ENCODE measurements around the gene ZNF71. TPM values are rescaled to one million over a fixed set of nuclear protein-coding genes. Genes with fewer than 3 reads are reported as not detected.
"Not testable (repeated sequence)": the region's sequence is repeated elsewhere in the genome, so short reads cannot be mapped to it uniquely, and the experiment has no call there.

The ZNF71 gene
- total RNA-seq, 1 donor from 2014 or later: 10.5 TPM

DNA sequence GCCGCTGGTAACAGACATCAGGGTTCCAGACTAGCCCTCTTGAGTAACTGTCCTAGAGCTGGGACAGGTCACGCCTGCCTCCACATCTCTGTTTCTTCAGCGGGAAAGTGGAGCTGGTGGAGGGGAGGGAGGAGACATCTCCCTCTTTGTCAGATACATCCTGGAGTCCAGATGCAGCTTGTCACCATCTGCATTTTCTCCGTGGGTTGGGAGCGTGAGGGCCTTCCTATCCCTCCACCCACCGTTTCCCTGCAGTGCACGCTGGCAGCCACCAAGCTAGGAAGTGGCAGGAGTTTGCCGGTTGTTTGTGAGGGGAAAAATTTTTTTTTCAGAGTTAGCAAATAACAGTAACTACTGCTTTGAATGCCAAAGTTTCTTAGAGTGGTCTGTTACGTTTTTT lies 27.9 kb downstream of the ZNF71 start:
- DNase-seq: no peak

DNA sequence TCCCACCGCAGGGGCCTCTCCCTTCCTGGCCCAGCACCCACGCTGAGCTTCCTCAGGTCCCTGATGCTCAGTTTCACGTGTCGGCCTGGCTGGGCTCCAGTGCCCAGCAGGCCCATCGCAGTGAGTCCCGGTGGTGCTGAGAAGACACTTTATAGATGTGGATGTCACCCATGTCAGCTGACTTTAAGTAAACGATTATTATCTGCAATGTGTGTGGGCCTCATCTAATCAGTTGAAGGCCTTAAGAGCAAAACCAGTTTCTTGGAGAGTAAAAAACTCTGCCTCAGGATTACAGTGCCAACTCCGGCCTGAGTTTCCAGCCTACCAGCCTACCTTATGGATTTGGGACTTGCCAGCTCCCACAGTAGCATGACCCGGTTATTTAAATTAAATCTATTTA lies 30.6 kb downstream of the ZNF71 start:
- DNase-seq: no peak

DNA sequence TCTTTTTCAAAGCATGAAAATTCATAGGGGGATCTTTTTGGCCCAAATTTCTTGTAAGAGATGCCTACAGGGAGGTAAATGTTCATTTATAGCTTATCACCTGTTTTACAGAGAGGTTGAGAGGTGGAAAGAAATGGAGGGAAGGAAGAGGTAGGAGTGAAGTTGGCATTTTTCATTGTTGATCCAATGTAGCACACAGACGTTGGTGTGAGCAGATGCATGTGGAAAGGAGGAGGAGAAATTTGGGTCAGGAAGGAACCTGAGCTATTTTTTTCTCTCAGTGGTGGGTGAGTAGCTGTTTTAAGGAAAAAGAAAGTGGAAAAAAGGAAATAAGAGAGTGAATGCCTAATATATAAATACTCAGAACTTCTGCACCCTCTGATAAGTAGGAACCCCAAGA lies 37.9 kb downstream of the ZNF71 start:
- DNase-seq: no peak

DNA sequence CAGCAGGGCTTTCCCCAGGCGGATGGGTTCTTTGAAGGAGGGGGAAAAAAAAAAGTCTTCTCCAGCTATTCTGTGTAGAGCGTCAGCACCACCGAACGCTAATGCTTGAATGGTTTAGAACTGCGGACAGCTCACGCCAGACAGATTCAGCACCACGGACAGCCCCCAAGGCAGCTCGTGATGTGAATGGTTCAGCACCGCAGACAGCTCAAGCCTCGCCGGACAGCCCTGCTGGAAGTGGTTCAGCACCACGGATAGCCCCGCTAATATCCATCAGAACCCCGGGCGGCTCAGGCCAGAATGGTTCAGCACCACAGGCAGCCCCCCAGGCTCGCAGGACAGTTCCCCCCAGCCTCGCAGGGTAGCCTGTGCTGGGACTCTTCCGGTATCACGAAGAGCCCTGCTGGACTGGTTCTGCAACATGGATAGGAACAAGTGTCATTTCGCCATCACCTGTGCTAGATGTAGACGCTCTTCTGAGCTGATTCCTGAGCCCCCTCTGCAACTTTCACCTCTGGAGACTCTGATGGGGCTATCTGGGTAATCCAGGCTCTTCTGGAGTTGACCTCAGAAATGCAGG lies 43.0 kb downstream of the ZNF71 start:
- peak; percentile 96 for DNase-seq

DNA sequence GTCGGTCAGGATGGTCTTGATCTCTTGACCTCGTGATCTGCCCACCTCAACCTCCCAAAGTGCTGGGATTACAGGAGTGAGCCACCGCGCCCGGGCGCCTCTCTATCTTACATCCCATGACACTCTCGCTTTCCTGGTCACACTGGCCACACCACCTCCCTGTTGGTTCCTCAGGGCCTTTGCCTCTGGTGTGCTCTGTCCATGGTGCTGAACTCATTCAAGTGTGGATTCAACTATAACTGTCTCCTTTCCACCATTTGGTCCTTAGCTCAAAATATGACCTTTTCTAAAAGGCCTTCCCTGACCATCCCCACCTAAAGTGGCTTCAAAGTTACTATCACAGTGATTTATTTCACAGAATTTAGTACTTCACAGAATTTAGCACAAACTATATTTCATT lies 44.1 kb downstream of the ZNF71 start:
- peak; percentile 51 for DNase-seq

DNA sequence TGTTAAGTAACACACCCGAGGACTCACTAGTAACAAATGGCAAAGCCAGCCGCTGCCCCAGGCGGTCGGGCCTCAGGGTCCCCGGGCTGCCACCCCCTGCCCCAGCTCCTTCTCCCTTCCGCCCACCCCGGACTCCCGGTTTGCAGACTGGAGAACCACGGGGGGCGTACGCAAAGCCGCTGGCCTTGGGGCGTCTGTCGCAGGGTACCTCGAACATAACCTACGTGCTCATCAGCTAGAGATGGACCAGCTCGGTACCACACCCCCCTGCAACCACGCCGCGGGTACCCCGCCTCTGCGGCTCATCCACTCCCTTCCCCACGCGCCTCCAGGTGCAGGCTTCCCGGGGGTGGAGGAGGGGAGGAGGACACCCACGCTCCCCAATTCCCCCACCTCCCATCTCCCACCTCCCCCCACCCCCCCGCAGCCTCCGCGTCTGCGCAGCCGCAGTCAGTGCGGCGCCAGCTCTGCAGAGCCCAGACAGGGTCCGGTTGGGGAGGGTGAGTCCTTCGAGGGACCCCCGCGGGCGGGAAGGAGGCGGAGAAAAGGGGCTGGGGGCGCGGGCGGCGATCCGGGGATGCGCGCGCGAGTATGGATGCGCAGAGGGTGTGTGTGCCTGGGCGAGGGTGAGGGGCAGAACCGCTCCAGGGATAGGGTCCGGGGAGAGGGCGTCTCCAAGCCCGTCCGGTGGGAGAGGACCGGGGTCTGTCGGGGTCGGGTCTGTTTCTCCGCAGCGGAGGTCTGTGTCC lies 47.8 kb downstream of the ZNF71 start, which contains the start of gene SMIM17:
Gene SMIM17 (plus strand): TSS at position 449 of the 749 bp plus-strand sequence. CDS start 2,509 bp downstream, outside the sequence.
- DNase-seq: no peak

DNA sequence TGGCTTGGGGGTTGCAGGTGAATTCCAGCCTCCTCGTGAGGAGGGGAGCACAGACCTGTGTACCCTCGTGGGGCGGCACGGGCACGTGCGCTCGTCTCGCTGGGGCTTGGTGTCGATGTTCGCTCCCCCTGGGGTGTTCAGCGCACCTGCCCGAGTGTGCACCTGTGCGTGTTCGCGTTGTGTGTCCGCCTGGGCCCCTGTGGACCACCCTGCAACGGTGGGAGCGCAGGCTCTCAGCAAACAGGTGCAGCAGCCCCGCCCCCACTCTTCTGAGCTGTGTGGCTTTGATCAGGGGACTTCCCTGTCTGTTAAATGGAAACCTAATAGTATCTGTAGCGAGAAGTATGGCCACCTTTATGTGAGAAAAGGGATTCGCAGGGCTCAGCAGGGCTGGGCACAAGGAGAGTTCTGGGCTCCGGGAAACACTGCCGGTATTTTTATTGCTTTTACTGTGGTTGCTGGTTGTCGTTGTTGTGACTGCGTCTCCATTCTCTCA lies 48.4 kb downstream of the ZNF71 start:
- no peak for DNase-seq

DNA sequence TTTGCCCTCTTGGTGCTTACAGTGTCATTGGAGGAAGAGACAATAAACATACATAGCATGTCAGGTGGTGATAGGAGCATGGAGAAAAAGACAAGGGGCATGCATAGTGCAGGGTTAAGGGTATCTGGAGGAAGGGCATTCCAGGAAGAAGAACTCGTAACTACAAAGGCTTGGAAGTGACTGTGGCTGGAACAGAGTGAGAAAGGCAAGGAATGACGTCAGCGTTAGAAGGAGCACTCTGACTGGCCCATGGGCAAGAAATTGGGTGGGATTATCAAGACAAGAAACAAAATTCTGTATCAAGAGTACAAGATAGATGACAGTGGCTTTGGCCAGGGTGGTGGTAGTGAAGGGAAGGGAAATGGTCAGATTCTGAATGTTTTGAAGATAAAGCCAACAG lies 59.0 kb downstream of the ZNF71 start:
- DNase-seq: no peak

DNA sequence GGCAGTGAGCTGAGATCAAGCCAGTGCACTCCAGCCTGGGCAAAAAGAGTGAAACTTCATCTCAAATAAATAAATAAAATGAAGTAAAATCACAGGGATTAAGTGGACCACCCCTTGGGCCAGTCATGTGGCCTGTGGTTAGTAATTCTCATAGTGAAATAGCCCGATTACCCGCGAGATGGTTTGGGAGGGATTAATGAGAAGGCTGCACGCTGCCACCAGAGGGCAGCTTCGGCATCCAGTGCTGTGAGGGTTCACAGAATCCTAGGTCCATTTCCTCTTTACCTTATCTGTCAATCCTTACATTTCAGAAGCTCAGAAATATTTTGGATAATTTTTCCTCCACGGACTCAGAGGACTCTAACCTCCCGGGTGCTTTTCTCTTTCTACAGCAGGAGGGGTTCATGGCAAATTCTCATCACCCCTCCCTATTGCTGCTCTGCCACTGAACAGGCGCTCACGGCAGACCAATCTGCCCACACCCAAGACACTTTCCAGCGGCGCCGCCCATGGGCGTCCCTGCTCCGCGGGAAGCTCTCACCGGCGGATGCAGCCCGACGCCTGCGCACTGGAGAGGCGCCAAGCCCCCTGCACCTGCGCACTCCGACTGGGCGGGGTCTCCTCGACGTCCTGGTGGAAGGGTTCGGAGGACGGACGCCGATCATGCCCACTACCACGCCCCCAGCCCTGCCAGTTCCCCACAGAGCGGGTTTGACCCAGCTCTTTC lies 65.4 kb downstream of the ZNF71 start:
- no peak for DNase-seq

DNA sequence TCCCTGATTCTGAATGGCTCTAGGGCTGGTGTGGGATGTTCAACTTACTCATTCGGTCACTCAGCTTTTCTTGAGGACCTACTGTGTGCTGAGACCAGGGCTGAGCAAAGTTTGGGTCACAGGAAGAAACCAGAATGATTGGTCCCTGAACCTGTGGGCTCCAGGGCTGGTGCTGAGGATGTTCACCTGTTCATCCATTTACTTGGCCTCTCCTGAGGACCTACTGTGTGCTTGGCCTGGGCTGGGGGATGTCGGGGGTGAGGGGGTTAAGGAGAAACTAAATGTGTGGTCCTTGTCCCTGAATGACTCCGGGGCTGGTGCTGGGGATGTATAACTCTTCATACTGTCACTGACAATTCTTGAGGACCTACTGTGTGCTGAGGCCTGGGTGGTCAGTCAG lies 66.1 kb downstream of the ZNF71 start:
- no peak for DNase-seq

DNA sequence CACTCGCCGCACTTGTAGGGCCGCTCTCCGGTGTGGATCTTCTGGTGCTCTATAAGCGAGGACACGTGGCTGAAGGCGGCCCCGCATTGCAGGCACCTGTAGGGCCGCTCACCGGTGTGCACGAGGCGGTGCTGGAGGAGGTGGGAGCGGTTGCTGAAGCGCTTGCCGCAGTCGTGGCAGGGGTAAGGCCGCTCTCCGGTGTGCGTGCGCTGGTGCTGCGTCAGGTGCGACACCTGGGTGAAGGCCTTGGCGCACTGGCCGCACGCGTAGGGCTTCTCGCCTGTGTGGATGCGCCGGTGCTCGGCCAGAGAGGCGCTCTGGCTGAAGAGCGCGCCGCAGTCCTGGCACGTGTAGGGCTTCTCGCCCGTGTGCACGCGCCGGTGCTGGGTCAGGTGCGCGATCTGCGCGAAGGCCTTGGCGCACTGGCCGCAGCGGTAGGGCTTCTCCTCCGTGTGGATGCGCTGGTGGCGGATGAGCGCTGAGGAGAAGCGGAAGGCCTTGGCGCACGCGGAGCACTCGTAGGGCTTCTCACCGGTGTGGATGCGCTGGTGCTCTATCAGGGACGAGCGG lies 68.9 kb downstream of the ZNF71 start:
- no peak for DNase-seq

DNA sequence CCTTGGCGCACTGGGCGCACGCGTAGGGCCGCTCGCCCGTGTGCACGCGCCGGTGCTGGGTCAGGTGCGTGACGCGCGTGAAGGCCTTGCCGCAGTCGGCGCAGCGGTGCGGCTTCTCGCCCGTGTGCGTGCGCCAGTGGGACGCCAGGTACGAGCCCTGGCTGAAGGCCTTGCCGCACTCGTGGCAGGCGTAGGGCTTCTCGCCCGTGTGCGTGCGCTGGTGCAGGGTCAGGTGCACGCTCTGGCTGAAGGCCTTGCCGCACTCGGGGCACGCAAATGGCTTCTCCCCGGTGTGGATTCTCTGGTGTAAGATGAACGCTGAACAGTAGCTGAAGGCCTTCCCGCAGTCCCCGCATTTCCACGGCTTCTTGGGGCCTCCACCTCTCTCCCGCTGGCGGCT lies 69.4 kb downstream of the ZNF71 start:
- no peak for DNase-seq

DNA sequence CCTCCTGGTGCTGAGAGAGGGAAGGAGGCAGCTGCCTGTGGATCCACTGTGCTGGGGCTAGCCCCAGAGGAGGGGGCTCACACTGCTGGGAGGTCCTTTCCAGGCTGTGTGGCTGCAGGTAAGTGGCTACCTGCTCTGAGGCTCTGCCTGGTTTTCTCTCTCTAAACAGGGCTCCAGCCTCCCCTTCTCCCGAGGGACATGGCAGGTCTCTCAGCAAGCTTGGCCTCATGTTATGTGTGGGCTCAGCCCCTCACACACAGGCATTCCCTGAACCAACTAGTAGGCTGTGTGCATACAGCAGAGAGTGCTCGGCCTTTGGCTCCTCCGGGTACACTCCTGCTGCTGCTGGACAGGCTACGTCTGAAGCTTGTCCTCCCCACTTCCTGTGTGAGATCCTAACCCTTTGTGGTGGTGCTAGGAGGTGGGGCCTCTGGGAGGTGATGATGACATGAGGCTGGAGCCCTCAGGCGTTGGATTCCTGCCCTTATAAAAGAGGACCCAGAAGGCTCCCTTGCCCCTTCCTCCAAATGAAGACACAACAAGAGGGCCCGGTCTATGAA lies 72.3 kb downstream of the ZNF71 start:
- no peak for DNase-seq

DNA sequence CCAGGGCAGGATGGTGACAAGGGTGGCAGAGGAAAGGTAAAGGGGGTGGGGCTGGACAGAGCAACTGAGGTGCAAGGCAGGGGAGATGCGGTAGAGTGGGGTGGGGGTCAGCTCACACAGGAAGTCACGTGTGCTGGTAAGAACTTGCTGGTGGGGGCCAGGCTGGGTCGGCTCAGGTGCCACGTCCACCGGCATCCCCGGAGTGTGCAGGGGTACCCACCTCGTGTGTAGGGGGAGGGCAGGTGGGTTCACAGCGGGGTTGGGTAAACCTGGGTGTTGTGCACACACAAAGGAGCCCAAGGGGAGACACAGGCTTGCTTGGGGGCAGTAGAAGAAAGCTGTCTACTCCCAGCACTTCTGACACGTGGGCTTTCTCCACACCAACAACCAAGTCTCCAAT lies 73.6 kb downstream of the ZNF71 start:
- DNase-seq: no peak

DNA sequence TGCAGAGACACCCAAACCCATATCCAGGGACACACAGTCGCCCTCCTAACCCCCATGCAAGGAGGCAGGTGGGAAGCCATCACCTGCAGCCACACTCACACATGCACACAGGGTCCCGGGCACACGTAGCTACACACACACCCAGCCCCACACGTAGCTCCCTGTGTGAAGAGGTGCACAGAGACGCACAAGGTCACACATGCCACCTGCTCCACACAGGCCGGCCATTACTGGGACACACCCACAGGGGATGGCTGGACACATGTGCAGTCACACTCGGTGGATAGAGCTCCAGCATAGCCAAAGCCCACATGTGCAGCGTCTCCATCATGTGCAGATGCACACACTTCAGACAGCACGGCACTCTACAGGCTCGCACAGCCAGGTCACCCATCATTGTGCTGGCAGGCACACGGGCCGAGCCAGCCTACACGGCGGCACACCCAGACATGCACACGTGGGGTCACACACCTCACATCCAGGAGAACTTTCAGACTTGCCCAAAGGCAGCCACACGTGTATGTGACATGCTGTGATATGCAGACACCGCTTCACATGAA lies 75.4 kb downstream of the ZNF71 start:
- DNase-seq: no peak

DNA sequence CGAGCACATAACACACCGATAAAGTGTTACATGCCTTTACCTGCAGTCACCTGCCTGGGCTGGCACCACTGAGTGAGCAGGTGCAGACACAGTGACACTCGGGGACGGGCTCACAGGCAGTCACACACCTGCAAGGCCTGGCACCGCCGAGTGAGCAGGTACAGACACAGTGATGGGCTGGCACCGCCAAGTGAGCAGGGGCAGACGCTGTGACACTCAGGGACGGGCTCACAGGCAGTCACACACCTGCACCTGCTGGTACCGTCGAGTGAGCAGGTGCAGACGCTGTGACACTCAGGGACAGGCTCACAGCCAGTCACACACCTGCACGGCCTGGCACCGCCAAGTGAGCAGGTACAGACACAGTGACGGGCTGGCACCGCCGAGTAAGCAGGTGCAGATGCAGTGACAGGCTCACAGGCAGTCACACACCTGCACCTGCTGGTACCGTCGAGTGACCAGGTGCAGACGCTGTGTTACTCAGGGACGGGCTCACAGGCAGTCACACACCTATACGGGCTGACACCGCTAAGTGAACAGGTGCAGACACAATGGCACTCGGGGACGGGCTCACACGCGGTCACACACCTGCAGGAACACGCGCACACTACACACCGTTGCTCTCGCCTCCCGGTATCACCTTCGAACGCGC lies 76.0 kb downstream of the ZNF71 start:
- DNase-seq: no peak

DNA sequence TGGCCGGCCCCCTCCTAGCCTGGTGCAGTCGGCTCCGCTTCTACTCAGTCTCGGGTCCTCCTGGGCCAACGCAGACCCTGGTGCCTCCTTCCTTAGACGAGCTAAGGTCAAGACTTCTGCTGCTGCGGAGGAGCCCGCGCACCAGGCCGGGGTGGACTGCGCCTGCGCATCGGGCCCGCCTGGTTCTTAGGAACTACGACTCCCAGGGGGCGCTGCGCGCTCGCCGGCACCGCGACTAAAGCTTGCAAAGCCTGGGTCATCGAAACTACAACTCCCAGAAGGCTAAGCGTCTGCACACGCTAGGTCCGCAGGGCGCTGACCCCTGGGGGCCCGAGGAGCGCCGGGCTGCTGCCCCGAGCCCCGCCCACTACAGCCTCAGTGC lies 76.5 kb downstream of the ZNF71 start, which contains the start of gene ZNF835:
Gene ZNF835 (minus strand): TSS at position 145 of the 382 bp plus-strand sequence. CDS start 6,559 bp downstream, outside the sequence.
- peak; percentile 96 for DNase-seq

DNA sequence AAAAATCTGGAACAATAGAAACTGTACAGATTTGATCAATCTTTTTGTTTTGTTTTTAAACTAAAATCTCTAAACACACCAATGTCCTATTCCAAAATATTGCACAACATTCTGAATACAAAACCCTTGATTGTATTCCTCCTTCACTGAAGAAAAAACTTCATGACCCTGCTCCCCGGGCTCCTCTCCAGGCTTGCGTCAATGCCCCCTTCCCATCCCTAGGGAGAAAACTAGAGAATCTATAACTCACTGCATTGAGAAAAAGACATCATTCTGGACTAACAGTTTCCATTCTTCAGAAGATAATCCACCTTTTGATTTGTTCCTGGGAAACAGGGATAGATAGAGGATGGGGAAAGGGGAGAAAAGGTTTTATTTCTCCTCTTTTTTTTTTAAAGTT lies 77.5 kb downstream of the ZNF71 start:
- DNase-seq: not testable (repeated sequence)
